ENCODE data around the gene GBP4. TPM values are rescaled to one million over a fixed set of nuclear protein-coding genes. Genes with fewer than 3 reads are reported as not detected.
A peak's percentile ranks its signal among the peaks of the same experiment; 100 is the strongest.

The GBP4 gene
- total and polyA plus RNA-seq, 8 donors: 0.66 to 2.6 (median 1.3) TPM

DNA sequence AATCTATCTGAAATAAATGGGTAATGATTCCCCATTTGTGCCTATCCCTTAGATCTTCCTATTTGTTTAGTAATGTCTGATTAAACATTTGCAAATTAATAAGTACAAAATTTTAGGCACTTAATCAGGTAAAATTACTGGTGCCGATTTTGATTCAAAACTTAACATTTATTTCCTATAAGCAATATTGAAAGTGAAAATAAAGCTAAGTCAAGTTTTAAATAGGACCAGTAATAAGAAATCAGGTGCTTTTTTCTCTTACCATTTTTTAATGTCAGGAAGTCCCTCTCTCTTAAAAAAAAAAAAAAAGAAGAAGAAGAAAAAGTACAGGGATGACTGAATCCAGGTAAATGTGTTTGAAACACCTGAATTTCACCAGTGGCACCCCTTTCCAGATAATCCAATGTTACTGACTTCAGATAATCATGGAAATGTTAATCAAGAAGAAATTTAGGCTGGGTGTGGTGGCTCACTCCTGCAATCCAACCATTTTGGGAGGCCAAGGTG lies 836 bp upstream of the GBP4 start:
- Histone ChIP-seq H3K9me3 (no peaks in the 10 kb centered on the region), H3K27ac (peak overlapping the region in 1 of 4 donors; percentile 36), H3K4me1 (peaks cover 0 to 3% (median 0%) of the 10 kb centered on the region in 3 donors), H3K27me3 (peaks cover 0 to 5% (median 0%) of the 10 kb centered on the region in 4 donors), H3K36me3 (no peaks in the 10 kb centered on the region), H3K4me3 (no peak overlapping the region)
- intact Hi-C loops (cut with DNase I): no loop called here
- WGBS, 2 donors: 62 to 85% methylated on average over 1 of the region's 1 CpG
- ATAC-seq: no peak
- no peak for FAIRE-seq
- TF ChIP-seq CTCF (IDR thresholded peaks at IDR 0.05): no peak
- no peak for DNase-seq

DNA sequence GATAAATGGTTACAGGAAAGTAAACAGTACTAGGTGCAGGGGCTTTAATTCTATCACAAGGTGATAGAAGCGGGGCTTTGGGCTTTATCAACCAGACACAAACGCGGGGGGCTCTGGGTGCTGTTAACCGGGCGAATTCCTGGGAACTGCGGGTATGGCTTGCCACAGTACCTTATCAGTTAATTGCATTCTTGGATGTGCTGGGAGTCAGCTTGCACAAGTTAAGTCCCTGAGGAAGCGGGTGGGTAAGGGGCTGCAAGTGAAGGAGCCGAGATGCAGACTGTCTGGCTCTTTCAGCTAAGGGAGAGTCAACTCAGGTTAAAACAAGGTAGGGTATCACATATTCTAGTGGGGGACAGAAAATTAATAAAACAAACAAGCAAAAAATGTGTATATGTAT lies 661 bp downstream of the GBP4 start:
- Histone ChIP-seq H3K36me3 (no peaks in the 10 kb centered on the region), H3K27ac (peak overlapping the region in 2 of 4 donors; percentile 2 to 36), H3K9me3 (no peaks in the 10 kb centered on the region), H3K27me3 (peaks cover 0 to 5% (median 0%) of the 10 kb centered on the region in 4 donors), H3K4me1 (peaks cover 0 to 3% (median 0%) of the 10 kb centered on the region in 3 donors), H3K4me3 (peak overlapping the region in 2 of 4 donors; percentile 24 to 47)
- TF ChIP-seq CTCF (IDR thresholded peaks at IDR 0.05): no peak
- intact Hi-C loops (cut with DNase I): no loop called here
- DNase-seq (no peak), FAIRE-seq (no peak), ATAC-seq (peak in 1 of 4 donors; percentile 22)
- 5 to 8% methylated on average over 8 of the region's 8 CpGs for WGBS, 2 donors

DNA sequence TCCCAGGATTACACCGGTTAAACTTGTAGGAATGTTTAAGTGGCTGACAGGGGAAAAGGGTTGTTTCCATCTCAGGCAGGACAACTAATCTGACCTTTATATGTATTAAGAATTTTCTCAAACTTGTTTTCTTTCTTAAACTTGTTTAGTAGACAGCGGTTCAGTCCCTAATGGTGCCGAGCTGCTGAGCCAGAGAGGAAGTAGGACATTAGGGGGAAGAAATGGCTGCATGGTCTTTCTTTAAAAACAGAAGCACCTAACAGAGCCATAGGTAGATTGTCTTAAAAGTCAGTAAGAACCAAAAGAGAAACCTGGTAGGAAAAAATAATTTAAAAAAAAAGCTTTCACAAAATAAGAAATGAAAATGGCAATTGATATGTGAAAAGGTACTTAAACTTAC lies 3.3 kb downstream of the GBP4 start:
- no peak overlapping the region for H3K4me3 ChIP-seq
- FAIRE-seq: no peak
- peaks cover 0 to 3% (median 0%) of the 10 kb centered on the region in 3 donors for H3K4me1 ChIP-seq
- 89 to 90% methylated on average over 3 of the region's 3 CpGs for WGBS, 2 donors
- H3K9me3 ChIP-seq: no peaks in the 10 kb centered on the region
- H3K36me3 ChIP-seq: no peaks in the 10 kb centered on the region
- H3K27me3 ChIP-seq: peaks cover 0 to 5% (median 0%) of the 10 kb centered on the region in 4 donors
- intact Hi-C loops (cut with DNase I): no loop called here
- ATAC-seq: no peak
- no peak for TF ChIP-seq CTCF (IDR thresholded peaks at IDR 0.05)
- no peak overlapping the region for H3K27ac ChIP-seq
- DNase-seq: no peak

DNA sequence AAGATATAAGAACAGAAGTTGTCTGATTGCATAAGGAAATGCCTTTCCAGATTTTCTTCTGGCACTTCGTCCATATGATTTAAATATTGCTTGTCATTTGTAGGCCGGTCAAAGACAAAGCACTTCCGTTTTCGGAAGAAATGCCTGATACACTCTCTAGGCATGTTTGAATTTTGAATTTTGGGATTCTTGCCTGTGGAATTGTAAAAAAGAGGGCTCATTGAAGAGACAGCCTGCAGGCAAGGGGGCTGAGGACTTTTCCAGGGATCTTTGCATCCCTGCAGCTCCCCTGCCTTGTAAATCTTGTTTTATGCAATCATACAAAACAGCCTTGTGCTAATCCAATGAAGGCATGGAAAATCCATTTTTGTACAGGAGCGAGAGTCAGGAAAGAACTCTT lies 7.4 kb downstream of the GBP4 start:
- 83 to 86% methylated on average over 5 of the region's 5 CpGs for WGBS, 2 donors
- Histone ChIP-seq H3K4me3 (no peak overlapping the region), H3K4me1 (no peaks in the 10 kb centered on the region), H3K27ac (no peak overlapping the region), H3K9me3 (no peaks in the 10 kb centered on the region), H3K27me3 (no peaks in the 10 kb centered on the region), H3K36me3 (no peaks in the 10 kb centered on the region)
- no peak for TF ChIP-seq CTCF (IDR thresholded peaks at IDR 0.05)
- intact Hi-C loops (cut with DNase I): no loop called here
- DNase-seq (no peak), ATAC-seq (no peak), FAIRE-seq (no peak)

- no peaks in the 10 kb centered on the region for H3K4me1 ChIP-seq
- H3K9me3 ChIP-seq: no peaks in the 10 kb centered on the region
- no peak for DNase-seq
- no peaks in the 10 kb centered on the region for H3K36me3 ChIP-seq
- 75 to 77% methylated on average over 4 of the region's 4 CpGs for WGBS, 2 donors
- intact Hi-C loops (cut with DNase I): no loop called here
- FAIRE-seq: no peak
- H3K27me3 ChIP-seq: no peaks in the 10 kb centered on the region
- no peak overlapping the region for H3K27ac ChIP-seq
- no peak for TF ChIP-seq CTCF (IDR thresholded peaks at IDR 0.05)
- no peak overlapping the region for H3K4me3 ChIP-seq
- ATAC-seq: no peak
Measured at GRCh38 chr1:89190017-89190416, 8.7 kb downstream of the GBP4 start.

Data from pancreas (tissue), 10 donors.